Right lobe of liver (tissue), 4 donors: ENCODE data around the gene EML6.

Experiments used
- POLR2A ChIP-seq: fragments of 450-650 bp; IDR thresholded peaks from one replicate; pipeline ENCODE4 v1.6.1; 2017; ENCODE audit warnings: antibody characterized with exemption, mild to moderate bottlenecking
- TF ChIP-seq, protein P1 (sequence below), 4 donors: fragments of 200-600 bp in 3 of 4; fragments of 450-650 bp in 1 of 4; IDR thresholded peaks; one replicate each; pipeline versions ENCODE4 v1.5.1 to v1.8.0; 2016 to 2022; ENCODE audit warnings: antibody characterized with exemption in 4 of 4, mild to moderate bottlenecking in 2 of 4
- donor health status: DM: no; HTN: no; CAD: no.
- donor health status: DM: no; HTN: no; CAD: no.
- donor health status: DM: no; HTN: yes; CAD: no.

DNA sequence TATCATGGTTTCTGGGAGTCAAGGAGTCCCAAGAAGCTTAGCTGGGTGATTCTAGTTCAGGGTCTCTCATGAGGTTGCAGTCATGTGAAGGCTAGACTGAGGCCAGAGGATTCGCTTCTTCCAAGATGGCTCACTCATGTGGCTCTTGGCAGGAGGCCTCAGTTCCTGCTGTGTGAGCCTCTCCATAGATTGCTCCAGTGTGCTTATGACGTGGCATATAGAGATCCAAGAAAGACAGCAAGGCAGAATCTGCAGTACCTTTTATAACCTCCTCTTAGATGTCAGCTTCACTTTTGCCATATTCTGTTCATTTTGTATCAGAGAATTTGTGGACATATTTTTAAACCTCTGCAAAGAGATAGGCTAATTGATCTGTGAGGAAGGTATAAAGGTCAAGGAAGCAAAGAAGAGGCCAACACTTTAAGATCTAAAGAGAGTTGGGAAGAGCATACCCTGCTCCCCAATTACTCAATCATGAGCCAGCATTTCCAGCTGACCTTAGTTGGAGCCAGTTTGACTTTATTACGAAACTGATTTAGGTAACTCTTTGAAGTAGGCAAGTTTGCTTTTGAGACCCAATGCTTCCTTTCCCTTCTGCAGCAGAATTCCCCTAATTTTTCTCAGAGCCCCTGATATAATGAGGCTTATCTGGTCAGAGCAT, 134.7 kb downstream of the EML6 start:
- TF ChIP-seq, protein P1, sequence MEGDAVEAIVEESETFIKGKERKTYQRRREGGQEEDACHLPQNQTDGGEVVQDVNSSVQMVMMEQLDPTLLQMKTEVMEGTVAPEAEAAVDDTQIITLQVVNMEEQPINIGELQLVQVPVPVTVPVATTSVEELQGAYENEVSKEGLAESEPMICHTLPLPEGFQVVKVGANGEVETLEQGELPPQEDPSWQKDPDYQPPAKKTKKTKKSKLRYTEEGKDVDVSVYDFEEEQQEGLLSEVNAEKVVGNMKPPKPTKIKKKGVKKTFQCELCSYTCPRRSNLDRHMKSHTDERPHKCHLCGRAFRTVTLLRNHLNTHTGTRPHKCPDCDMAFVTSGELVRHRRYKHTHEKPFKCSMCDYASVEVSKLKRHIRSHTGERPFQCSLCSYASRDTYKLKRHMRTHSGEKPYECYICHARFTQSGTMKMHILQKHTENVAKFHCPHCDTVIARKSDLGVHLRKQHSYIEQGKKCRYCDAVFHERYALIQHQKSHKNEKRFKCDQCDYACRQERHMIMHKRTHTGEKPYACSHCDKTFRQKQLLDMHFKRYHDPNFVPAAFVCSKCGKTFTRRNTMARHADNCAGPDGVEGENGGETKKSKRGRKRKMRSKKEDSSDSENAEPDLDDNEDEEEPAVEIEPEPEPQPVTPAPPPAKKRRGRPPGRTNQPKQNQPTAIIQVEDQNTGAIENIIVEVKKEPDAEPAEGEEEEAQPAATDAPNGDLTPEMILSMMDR (IDR thresholded peaks at IDR 0.05) = peak in 1 of 4 donors; percentile 34
- no peak for TF ChIP-seq POLR2A
